NCI-H69 (cell line): Measurements from ENCODE around the gene ERO1A.
A peak's percentile ranks its signal among the peaks of the same experiment; 100 is the strongest.

Source experiments
- DNase-seq: peaks from one replicate; lab custom pipeline; 2025; lab: John Stamatoyannopoulos, UW

ERO1A gene

GRCh38 chr14:52607061-52607460 lies 88.3 kb downstream of the ERO1A start:
- no peak for DNase-seq

- no peak for DNase-seq
These were observed 93.2 kb downstream of the ERO1A start for GRCh38 chr14:52602131-52602530.

DNA sequence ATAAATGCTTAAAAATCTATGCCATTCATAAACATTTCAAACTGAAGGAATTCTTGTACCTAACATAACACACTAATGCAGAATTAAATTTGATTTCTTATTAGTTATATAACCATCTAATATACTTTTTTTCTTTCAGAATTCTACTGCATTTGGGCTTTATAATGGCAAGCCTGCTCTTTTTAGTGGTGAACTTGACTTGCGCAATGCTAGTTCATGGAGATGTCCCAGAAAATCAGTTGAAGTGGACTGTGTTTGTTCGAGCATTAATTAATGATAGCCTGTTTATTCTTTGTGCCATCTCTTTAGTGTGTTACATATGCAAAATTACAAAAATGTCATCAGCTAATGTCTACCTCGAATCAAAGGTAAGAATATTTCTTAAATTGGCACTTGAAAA lies 95.4 kb downstream of the ERO1A start:
- DNase-seq = no peak

DNA sequence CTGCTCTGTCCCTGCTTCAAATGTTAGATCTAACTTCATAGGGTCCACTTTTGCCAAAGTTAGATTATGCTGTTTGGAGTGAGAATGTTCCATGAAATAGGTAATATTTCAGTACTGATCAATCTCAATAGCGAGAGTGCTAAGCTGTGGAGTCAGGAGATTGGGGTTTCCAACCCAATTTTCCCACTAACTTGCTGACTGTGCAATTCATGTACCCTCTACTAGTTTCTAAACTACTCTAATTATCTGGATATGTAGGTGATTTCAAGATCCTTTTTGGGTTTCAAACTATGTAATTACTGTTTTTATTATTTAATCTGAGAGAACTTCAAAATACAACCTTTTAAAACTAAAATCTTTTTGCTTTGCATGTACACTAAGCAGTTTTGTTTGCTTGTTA lies 96.8 kb downstream of the ERO1A start:
- no peak for DNase-seq

DNA sequence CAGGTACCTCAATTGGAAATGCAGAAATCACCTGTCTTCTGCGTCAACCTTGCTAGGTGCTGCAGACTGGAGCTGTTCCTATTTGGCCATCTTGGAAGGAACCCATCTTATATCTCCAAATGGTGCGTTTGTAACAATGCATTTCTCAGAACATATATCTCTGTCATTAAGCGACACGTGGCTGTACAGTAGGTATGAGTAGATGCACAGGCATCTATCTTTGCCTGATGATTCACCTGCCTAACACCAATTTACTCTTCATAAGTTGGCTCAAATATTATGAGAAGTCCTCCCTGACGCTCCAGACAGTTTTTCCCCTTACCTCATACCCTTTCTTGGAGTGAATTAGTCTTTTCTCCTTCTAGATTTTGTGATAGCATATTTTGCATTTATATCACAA lies 98.5 kb downstream of the ERO1A start:
- no peak for DNase-seq

- peak; percentile 34 for DNase-seq
These were observed 99.0 kb downstream of the ERO1A start for GRCh38 chr14:52596320-52596719.

- no peak for DNase-seq
These were observed 105.0 kb downstream of the ERO1A start for GRCh38 chr14:52590318-52590717.
